Activated CD8-positive, alpha-beta memory T cell treated with anti-CD3 and anti-CD28 coated beads for 4 hours (primary cell): ENCODE data around the gene RASA3.
"Not testable (repeated sequence)": the region's sequence is repeated elsewhere in the genome, so short reads cannot be mapped to it uniquely, and the experiment has no call there.

Experiments
- DNase-seq, 2 donors: peaks; one replicate each; pipeline ENCODE4 v3.0.0-alpha.2; 2020; ENCODE audit warnings: low read depth in 2 of 2

RASA3 gene

DNA sequence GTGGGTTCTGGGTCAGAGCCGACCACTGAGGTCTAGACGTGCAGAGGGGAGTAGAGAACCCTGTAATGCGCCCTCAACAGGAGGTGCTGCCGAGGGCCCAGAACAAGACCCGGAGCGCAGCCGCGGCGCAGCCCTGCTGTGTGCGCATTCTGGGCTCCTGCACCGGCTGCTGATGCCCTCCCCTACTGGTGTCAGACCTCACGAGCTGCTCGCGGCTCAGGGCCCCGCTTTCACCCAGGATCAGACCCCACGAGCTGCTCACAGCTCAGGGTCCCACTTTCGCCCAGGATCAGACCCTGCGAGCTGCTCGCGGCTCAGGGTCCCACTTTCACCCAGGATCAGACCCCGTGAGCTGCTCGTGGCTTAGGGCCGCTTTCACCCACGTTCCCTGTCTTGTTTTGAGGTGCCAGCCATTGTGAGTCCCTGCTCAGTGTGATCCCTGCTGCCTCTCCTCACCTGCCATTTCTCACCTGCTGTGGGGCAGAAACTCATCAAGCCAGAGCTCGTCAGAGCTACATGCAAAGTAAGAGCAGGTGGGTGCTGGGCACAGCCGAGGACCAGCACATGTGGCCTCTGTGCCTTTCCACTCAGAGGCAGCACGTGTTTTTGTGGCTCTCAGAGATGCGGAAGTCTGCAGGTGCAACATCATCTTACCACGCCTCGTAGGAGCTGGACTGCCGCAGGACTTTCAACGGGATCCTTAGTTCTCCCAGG, 111.5 kb downstream of the RASA3 start:
- DNase-seq, result no peak

GRCh38 chr13:114020134-114020533, 112.3 kb downstream of the RASA3 start:
- DNase-seq, result not testable (repeated sequence)

- DNase-seq, result no peak
Measured at GRCh38 chr13:114019367-114019766, 113.1 kb downstream of the RASA3 start.

GRCh38 chr13:114018461-114019055, 113.9 kb downstream of the RASA3 start:
- no peak for DNase-seq

- DNase-seq, result no peak
Measured at GRCh38 chr13:114017966-114018365, 114.5 kb downstream of the RASA3 start.

GRCh38 chr13:114017028-114017630, 115.3 kb downstream of the RASA3 start:
- DNase-seq, result no peak

DNA sequence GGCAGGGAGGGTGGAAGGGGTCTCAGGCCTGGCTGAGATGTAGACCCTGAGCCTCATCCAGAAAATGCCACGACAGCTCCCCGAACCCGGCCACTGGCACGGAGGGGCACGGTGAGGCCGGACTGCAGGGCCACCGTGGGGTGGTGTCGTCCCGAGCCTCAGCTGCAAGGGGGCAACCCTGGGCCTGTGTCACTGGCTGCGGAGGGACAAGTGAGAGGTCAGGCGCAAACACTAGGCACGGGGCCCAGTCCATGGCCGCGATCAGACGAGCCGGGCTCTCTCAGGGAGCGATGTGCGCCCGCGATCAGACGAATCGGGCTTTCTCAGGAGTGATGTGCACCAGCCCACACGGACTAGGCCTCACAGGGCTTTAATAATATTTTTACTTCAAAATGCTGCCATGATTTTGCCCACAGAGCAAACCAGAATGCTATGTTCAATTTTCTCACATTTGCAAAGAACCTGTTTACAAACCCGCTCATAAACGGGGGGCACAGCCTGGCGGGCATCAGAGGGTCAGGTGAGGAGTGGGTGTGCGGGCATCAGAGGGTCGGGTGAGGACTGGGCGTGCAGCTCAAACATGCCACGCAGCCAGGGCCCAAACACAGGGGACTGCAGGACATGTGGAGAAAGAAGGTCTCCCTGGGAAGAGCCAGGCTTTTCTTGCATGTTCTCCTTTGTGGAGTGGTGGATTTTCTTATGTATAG, 115.9 kb downstream of the RASA3 start:
- no peak for DNase-seq

DNA sequence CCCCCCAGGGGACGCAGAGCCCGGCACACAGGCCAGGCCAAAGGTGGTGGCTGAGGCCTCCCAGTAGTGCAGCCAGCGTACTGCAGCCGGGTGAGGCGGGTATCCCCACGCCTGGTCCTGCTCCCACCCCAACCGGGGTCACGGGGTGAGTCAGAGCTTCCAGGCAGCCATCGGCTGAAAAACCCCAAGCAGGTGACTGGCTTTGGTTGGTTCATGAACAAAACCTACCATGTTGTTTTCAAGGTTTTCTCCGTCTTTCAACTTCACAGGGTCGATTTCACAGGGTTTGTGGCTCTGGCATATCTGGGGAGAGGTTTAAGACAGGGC, 116.5 kb downstream of the RASA3 start:
- no peak for DNase-seq

DNA sequence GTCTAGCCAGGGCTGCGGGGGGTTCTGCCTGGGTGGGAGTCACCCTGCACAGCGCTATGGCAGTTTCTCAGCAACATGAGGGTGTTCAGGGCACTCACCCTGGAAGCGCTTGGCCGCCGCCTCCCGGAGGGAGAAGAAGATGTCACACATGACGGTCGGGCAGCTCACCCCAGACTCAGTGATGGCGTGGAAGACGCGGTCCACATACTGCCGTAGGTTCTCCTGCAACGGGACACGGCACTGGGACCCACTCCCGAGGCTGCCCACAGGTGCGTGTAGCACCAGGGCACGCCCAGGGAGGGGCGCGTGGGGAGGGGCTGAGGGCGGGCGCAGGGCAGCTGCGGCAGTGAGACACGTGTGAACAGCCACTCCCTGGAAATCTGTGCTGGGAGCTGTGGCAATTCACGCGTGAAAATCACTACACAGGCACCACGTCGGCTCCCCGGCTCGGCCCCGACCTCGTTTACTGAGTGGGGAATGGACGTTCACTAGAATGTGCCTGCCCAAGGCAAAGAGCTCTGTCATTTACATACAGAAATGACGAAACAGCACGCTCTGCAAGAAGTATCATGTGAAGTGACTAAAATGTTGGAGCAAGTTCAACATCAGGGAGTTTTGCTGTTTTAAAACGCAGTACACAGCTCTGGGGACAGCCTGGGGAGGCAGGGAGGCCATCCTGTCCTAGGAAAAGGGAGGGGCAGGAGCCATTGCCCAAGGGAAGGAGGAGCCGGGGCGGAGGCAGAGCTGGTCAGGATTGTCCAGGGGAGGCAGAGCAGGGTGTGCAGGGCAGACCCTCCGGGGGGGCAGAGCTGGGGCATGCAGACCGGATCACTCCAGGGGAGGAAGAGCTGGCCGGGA, 117.1 kb downstream of the RASA3 start:
- no peak for DNase-seq

- no peak for DNase-seq
Measured at GRCh38 chr13:114013952-114014629, 118.3 kb downstream of the RASA3 start.

GRCh38 chr13:114013336-114013735, 119.1 kb downstream of the RASA3 start:
- no peak for DNase-seq

- DNase-seq, result no peak
Measured at GRCh38 chr13:114012921-114013320, 119.5 kb downstream of the RASA3 start.

DNA sequence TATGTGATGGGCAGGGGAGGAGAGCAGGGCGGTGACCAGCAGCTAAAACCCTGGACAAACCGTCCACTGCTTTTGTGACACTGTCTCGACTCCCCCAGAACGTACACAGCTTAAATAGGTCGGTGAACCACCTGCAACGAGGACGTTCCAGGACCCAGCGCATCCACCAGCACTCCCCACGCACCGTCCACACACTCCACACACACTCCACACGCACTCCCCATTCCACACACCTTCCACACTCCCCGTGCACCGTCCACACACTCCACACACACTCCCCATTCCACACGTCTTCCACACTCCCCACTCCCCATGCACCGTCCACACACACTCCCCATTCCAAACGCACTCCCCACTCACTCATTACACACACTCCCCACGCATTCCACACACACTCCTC, 120.3 kb downstream of the RASA3 start:
- no peak for DNase-seq

DNA sequence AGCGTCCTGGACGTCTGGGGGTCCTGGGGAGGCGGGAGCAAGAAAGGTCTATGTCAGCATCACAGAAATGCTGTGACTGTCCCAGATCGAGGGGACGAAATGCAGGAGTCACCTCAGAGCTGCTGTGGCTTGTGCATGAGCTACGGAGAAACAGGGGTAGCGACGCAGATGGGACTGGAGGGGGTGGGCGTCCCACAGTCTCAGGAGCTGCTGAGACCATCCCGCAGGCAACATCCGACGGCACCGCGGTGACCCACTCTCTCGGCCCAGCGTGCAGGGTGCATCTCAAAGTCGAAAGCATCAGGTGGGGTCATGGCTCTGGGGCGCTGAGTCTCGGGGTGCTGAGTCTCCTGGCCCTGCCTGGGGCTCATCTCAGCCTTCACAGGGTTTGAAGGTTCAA, 121.2 kb downstream of the RASA3 start:
- DNase-seq, result no peak

DNA sequence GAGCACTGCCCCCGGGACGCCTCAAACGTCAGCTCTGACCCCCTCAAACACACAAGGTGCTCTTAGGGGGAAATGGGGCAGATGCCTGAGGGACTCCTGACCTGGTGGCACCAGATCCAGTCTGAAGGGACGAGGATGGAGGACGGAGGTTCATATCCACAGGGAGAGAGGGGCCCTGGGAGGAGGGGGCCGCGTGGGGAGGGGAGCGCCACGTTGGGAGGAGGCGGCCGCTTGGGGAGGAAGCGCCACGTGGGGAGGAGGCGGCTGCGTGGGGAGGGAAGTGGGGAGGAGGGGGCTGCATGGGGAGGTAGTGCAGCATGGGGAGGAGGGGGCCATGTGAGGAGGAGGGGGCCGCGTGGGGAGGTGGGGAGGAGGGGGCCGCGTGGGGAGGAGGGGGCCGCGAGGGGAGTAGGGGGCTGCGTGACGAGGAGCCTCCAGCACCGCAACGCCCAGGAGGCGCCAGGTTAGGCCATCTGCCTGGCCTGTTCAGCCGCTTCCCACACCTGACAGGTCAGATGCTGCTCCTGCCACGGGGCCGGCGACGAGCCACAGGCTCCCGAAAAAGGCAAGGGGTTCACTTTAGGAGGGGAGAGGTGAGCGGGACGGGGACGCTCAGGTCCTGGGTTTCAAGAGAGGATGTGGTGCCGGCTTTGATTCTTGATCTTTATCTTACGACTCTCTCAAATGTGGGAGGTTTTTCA, 121.9 kb downstream of the RASA3 start:
- no peak for DNase-seq

DNA sequence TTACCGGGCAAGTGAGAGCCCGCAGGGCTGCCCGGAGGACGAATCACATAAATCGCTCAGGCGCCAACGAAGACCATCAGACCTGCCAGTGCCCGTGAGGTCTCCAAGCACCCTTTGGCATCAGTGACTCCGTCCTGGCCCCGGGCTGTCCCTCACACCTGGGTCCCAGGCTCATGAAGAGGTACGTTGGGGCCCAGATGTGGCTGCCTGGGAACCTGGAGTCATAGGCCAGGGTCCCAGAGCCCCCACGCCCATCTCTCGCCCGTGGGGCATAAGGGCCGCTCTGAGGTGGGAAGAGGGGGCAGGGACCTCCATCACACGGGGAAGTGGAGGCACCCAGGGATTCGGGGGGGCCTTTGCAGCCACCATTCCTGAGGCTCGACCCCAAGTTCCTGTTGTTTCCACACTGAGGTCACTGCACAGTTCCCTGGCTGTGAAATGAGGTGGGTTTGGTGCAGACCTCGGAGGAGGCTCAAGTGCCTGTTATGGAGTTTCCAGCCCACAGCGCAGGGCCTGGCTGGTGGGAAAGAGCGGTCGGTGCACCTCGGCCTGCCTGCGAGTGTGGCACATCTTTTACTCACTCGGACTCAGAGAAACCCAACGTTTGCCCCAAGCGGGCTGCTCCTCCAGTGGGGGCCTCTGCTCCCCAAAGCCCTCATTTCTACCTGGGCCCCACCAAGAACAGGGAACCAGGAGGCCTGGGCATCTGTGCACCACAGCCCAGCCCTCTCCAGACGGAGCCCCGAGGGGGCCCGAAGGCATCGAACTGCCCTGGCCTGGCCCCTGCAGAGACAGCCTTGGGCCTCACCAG, 122.6 kb downstream of the RASA3 start:
- DNase-seq, result no peak

- DNase-seq, result no peak
Measured at GRCh38 chr13:114008964-114009589, 123.3 kb downstream of the RASA3 start.

DNA sequence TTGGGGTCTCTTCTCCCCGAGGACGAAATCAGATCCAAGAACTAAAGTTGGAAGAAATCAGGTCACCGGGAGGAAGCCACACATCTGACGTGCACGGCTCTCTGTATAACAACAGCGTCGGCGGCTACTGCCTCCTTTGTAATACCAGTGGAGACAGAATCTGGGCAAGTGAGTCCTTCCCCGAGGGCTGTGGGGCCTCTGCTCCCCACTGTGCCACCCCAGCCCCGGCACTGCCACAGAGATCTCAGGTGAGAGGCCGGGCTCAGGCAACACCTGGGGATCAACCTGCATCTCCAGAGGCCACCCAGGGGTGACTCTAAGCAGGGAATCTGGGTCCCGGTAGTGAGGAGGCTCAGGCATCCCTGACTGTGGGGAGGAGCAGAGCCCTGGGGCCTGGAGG, 124.9 kb downstream of the RASA3 start:
- no peak for DNase-seq

GRCh38 chr13:114005206-114005724, 127.2 kb downstream of the RASA3 start:
- no peak for DNase-seq
